GM18499 (cell line): ENCODE results near the gene SPATC1L.
"Not testable (repeated sequence)": the region's sequence is repeated elsewhere in the genome, so short reads cannot be mapped to it uniquely, and the experiment has no call there.

Experiments
- ATAC-seq: cut with Tn5 transposase; IDR thresholded peaks from one replicate; pipeline ENCODE4 v1.9.1; 2021; ENCODE audit warnings: moderate number of reproducible peaks; ENCODE audit not compliant: insufficient read depth, unreplicated experiment

The SPATC1L gene

GRCh38 chr21:46200877-46201803 is 16.9 kb upstream of the SPATC1L start:
- not testable (repeated sequence) for ATAC-seq

GRCh38 chr21:46199436-46200373 is 15.4 kb upstream of the SPATC1L start:
- no peak for ATAC-seq

DNA sequence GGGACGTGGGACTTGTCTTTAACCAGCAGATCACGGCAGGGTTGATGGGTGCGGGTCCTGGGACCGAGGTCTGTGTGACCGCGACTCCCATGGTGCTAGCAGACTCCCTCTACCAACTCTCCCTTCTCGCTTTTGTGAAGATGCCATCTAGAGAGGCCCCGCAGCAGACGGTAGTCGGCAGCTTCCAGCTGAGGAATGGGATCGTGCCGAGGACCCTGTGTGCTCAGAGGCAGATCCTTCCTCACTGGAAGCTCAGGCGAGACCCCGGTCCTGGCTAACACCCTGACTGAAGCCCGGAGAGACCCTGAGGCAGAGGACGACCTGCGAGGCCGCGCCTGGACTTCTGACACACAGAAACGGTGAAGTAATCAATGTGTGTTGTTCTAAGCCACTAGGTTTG is 12.5 kb upstream of the SPATC1L start:
- ATAC-seq: no peak

GRCh38 chr21:46195595-46196195 is 11.4 kb upstream of the SPATC1L start:
- no peak for ATAC-seq

DNA sequence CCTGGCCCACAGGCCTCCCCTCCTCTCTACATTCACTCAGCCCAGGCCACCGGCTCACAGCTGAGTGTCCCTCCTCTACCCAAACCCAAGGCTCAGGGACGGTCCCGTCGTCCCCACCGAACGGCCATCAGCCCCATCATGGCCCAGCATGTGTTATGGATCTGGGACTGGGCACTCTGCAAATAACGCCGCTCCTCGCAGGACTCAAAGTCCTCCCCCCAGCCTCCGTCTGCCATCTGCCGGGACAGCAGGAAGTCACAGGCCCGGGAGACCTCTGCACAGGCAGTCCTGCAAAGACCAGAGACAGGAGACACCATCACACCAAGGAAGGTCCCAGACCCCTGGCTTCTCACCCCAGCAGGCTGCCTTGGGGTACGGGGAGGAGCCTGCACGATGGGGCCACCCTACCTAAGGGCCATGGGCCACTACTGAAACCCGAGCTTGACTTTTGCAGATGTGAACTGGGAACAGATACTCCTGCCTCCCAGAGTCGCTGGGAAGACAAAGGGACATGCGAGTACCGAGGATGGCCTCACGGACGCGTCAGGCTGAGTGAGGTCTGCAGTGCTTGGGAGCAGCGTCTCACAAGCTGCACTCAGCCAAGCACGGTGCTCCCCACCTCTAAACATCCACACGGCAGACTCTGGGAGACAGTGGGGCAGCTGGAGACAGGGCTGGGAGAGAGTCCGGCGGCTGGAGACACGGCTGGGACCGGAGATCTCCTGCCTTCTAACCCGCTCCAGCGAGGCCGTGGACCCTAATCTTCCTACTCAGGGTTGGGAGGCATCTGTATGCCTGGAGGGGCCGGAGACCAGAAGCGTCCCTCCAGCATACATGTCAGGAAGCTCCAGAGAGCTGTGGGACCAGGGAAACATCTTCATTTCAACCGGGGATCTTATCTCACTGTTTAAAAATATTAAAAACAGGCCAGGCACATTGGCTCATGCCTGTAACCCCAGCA is 10.4 kb upstream of the SPATC1L start:
- no peak for ATAC-seq

DNA sequence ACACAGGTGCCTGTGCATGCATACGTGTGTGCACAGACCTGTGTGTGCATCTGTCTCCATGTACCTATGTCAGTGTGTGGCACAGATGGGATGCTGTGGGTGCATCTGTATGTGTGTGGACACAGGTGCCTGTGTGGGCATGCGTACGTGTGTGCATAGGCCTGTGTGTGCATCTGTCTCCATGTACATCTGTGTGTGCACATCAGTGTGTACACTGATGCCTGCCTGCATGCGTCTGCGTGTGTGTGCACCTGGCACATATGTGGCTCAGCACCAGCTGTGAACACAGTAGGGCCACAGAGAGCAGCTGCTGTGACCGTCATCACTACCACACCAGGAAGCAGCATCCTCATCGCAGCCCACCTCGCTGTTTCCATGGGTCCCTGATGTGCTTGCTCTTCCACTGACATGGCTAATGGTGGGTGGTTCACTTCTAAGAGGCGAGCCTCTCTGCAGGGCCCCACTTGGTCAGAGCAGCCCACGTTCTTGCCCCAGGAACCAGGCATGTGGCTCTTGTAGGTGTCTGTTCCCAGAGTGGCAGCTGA is 9.6 kb upstream of the SPATC1L start:
- ATAC-seq: no peak

GRCh38 chr21:46191686-46192575 is 7.7 kb upstream of the SPATC1L start:
- ATAC-seq: no peak

GRCh38 chr21:46191257-46191685 is 7.0 kb upstream of the SPATC1L start:
- ATAC-seq: no peak

GRCh38 chr21:46190491-46191131 is 6.4 kb upstream of the SPATC1L start:
- ATAC-seq: no peak

DNA sequence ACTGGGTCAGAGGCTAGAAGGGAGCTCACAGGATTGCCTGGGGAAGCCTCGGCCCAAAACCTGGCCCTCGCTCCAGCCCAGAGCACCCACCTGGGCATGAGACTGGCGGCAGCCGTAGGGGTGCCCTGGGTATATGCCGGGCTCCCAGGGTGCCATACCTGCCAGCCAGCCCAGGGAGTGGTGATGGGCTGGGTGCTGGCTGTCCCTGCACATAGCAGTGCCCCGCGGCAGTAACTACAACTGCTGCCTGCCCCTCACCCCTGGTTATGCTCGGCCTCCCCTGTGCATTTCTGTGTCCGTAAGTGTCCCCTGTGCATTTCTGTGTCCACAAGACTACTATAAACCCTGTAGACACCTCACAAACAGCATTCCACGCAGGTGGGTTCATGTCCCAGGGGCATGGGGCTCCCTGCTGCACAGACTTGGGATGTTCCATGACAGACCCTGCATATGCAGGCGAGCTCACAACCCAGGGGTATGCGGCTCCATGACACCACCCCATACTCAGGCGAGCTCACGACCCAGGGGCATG is 5.8 kb upstream of the SPATC1L start:
- ATAC-seq: no peak

DNA sequence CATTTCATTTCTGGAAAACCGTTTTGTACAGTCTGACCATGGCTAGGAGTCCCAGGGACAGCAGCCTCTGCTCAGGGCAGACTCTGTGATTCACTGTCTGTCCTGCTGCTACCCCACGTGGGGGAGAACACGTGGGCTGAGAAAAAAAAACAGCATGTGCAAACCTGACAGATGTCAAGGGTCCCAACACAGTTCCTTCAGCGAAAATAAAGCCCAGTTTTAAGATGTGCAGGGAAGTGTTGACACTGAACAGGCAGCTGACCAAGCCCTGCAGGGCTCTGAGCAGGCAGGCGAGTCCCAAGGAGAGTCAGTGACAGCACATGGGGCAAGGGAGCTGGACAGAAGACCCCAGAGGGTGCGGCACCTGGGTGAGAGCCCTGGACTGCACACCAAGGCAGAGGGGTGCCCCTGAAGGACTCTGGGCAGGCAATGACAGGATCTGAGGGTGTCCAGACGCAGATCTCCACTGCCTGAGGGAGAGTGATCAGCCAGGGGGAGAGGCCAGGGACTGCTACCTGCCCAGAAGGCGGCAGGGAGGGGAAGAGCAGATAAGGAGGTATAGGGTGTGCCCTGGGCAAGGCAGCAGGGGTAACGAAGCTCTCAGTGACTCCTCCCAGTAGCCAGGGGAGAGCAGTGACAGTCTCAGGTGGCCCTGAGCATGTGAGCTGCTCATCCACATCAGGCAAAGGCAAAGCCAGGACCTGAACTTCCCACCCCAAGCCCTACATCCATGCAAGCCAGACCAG is 5.1 kb upstream of the SPATC1L start:
- no peak for ATAC-seq

- ATAC-seq: no peak
Measured at GRCh38 chr21:46188226-46189212, 4.3 kb upstream of the SPATC1L start.

DNA sequence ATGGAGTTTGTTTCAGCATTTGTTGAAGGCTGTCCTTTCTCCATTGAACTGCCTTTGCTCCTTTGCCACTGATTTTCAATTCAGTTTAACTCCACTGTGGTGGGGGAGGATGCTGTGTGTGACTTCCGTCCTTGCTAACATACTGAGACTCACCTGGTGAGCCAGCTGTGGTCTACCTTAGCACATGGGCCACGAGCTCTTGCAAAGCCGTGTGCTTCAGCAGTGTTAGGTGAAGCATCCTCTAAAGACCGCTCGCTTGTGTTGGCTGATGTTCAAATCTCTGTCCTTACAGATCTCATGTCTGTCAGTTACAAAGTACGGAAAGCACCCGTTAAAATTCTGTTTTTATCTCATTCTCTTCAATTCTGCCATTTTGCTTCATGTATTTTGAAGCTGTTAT is 3.6 kb upstream of the SPATC1L start:
- ATAC-seq: no peak

GRCh38 chr21:46187261-46187660 is 3.0 kb upstream of the SPATC1L start:
- no peak for ATAC-seq

- no peak for ATAC-seq
Measured at GRCh38 chr21:46185716-46186115, 1.5 kb upstream of the SPATC1L start.
